Measurements from ENCODE around the gene SLK. TPM values are rescaled to one million over a fixed set of nuclear protein-coding genes. Genes with fewer than 3 reads are reported as not detected.

The SLK gene
- total and polyA plus RNA-seq, 2 donors (not counting 3 experiments of a cell fraction or from before 2014, with no cell fraction given), result 4.5 to 36.0 TPM

DNA sequence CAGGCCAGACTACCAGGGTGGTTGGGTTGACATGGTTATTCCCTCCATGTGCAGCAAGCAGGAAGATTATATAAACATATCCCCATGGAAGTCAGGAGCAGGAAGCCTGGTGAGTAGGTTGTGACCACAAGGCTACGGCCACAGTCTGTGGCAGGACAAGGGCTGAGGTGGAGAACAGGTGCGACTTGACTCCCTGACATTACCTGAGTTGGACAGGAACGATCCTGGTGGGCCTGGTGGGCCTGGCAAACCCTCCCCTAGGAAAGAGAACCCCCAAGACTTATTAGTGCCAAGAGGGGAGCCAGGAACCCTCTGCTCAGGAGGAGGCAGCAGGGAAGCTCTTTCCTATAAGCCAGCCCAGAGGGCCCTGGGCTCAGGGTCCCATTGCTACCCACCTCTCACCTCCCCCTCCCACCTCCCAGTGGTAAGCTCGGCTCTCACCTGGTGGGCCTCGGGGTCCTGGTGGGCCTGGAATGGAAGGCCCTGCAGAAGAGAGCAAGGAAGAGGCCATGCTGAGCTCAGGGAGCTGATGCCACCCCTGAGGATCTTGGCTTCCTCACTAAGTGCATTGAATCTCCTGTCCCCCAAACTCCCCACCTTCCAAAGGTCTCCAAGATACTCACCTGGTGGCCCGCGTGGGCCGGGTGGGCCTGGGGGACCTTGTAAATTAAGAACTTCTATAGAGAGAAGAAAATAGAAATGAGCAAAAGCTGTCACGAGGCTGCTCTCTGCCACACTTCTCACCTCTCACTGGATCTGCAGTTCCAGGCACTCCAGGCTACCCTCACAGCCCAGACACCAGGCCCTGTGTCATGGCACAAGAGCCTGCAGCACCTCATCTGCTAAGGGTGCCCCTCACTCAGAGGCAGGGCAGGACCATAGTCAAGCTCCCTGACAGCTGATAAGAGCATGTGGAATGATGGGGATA, 74.2 kb downstream of the SLK start:
- CTCF ChIA-PET, result interaction anchor here (1.6 to 3.1 kb wide), 3 partner anchors 12 to 153 kb away, joined by 5 to 16 read pairs (median 8); partner anchors contain the start of gene SFR1
- Histone ChIP-seq H3K36me3 (ENCODE audit: control insufficient read depth in 2 of 2, extremely low read depth in 1 of 2, insufficient read depth in 2 of 2, low read length in 2 of 2) (no peaks in the 10 kb centered on the region), H3K79me2 (ENCODE audit: control insufficient read depth, insufficient read depth, low read length) (no peaks in the 10 kb centered on the region), H3K9me1 (replicated peaks; ENCODE audit: control insufficient read depth, extremely low read depth, insufficient read depth, low read length) (no peaks in the 10 kb centered on the region), H3K4me1 (ENCODE audit: control insufficient read depth, extremely low read depth, insufficient read depth, low read length) (no peaks in the 10 kb centered on the region), H3K4me2 (ENCODE audit: insufficient read depth, low read length) (no peak overlapping the region), H3K4me3 (replicated peaks in 1 of 3; ENCODE audit: insufficient read depth in 1 of 3, low read depth in 1 of 3, low read length in 3 of 3) (no peak overlapping the region), H3K9ac (replicated peaks; ENCODE audit: extremely low read depth, insufficient read depth, low read length) (no peak overlapping the region), H3K27me3 (ENCODE audit: control insufficient read depth in 2 of 2, insufficient read depth in 2 of 2, low read length in 2 of 2) (no peaks in the 10 kb centered on the region), H3K9me3 (replicated peaks; ENCODE audit: control insufficient read depth, insufficient read depth, low read length) (no peaks in the 10 kb centered on the region), H2AFZ (ENCODE audit: low read depth, low read length) (no peak overlapping the region), H3K27ac (ENCODE audit: insufficient read depth, low read depth, low read length) (no peak overlapping the region), H4K20me1 (replicated peaks; ENCODE audit: control insufficient read depth, extremely low read depth, insufficient read depth, low read length) (no peaks in the 10 kb centered on the region)
- DNase-seq (ENCODE audit: low read depth, low spot score) (no peak), FAIRE-seq (no peak)
- TF ChIP-seq POLR2A (IDR thresholded peaks at IDR 0.05; ENCODE audit: low read depth, low read length), result no peak
- no peak for TF ChIP-seq POLR2AphosphoS5 (IDR thresholded peaks at IDR 0.05; ENCODE audit: insufficient read depth, low read depth, low read length)
- TF ChIP-seq JUN (IDR thresholded peaks at IDR 0.05; ENCODE audit: borderline replicate concordance, insufficient read depth, insufficient read length, low read depth), result no peak
- TF ChIP-seq EZH2 (IDR thresholded peaks at IDR 0.05; ENCODE audit: borderline replicate concordance, low read depth, low read length, severe bottlenecking), result no peak
- no peak for TF ChIP-seq FOS (IDR thresholded peaks at IDR 0.05; ENCODE audit: borderline replicate concordance, insufficient read depth, low read length)
- no peak for TF ChIP-seq GATA2 (IDR thresholded peaks at IDR 0.05; ENCODE audit: insufficient read depth, insufficient read length, low read depth, low read length)
- POLR2A ChIA-PET, result no interaction called here
- dilution Hi-C loops (cut with MboI; ENCODE audit: extremely low pct_ligation_motif_present, low sequenced_read_pairs) (no loop called here), intact Hi-C loops (cut with micrococcal nuclease) (loop anchor here (10.0 kb wide), 1 partner anchor 294 kb away; the partner anchor contains the start of gene ITPRIP)
- BruUV-seq (replicated peaks), result no TSS peak

Data from endothelial cell of umbilical vein (primary cell).